OCI-LY1 (cell line): ENCODE results near the gene CYP51A1.

Source experiments
- H2AFZ ChIP-seq: fragments of 200-600 bp; sonication (generic), shearing (Covaris generic); 2 replicates; pipeline ENCODE4 v1.6.0; 2014; ENCODE audit warnings: antibody characterized with exemption, mild to moderate bottlenecking, low read length
- H3F3A ChIP-seq: fragments of 200-600 bp; sonication (generic), shearing (Covaris generic); 2 replicates; pipeline ENCODE4 v1.6.0; 2014; ENCODE audit warnings: mild to moderate bottlenecking, antibody characterized with exemption, low read length, moderate library complexity; ENCODE audit not compliant: insufficient read depth
- H3K27ac ChIP-seq: fragments of 200-600 bp; sonication (generic); 2 replicates; pipeline ENCODE4 v1.5.1; 2014; ENCODE audit warnings: low read length, mixed run types, mild to moderate bottlenecking, low read depth; ENCODE audit not compliant: poor library complexity, severe bottlenecking
- H3K27me3 ChIP-seq: fragments of 200-600 bp; sonication (generic); 2 replicates; pipeline ENCODE4 v1.6.0; 2014; ENCODE audit warnings: antibody characterized with exemption, mild to moderate bottlenecking, low read length, moderate library complexity; ENCODE audit not compliant: insufficient read depth
- H3K36me3 ChIP-seq: fragments of 200-600 bp; sonication (generic); 2 replicates; pipeline ENCODE4 v1.6.1; 2014; ENCODE audit warnings: mild to moderate bottlenecking, antibody characterized with exemption, low read length, moderate library complexity, mixed read lengths; ENCODE audit not compliant: insufficient read depth
- H3K4me1 ChIP-seq: fragments of 200-600 bp; sonication (generic); 2 replicates; pipeline ENCODE4 v1.5.1; 2014; ENCODE audit warnings: mild to moderate bottlenecking, low read length, moderate library complexity; ENCODE audit not compliant: insufficient read depth, severe bottlenecking
- H3K4me2 ChIP-seq: fragments of 200-600 bp; sonication (generic), shearing (Covaris generic); 2 replicates; pipeline ENCODE4 v1.6.1; 2014; ENCODE audit warnings: low read length
- H3K4me3 ChIP-seq: fragments of 200-600 bp; sonication (generic); 2 replicates; pipeline ENCODE4 v1.5.1; 2014; ENCODE audit warnings: low read length, low read depth, mild to moderate bottlenecking, mixed read lengths; ENCODE audit not compliant: poor library complexity, severe bottlenecking
- H3K79me2 ChIP-seq: fragments of 200-600 bp; shearing (Covaris generic); 2 replicates; pipeline ENCODE4 v1.6.1; 2016; ENCODE audit warnings: mixed run types, low read length, mixed read lengths; ENCODE audit not compliant: insufficient read depth
- H3K9ac ChIP-seq: fragments of 200-600 bp; sonication (generic), shearing (Covaris generic); 2 replicates; pipeline ENCODE4 v1.6.1; 2014; ENCODE audit warnings: mild to moderate bottlenecking, low read length, mixed read lengths
- H3K9me2 ChIP-seq: fragments of 200-600 bp; sonication (generic), shearing (Covaris generic); 2 replicates; pipeline ENCODE4 v1.6.1; 2014; ENCODE audit warnings: low read depth, mild to moderate bottlenecking, low read length, mixed read lengths
- H3K9me3 ChIP-seq: fragments of 200-600 bp; shearing (Covaris generic); 2 replicates; pipeline ENCODE4 v1.6.1; 2014; ENCODE audit warnings: low read length, mixed read lengths
- H4K20me1 ChIP-seq: fragments of 200-600 bp; sonication (generic), shearing (Covaris generic); 2 replicates; pipeline ENCODE4 v1.6.0; 2016; ENCODE audit warnings: mild to moderate bottlenecking, low read length; ENCODE audit not compliant: insufficient read depth
- CTCF ChIP-seq: fragments of 200-600 bp; sonication (generic), shearing (Covaris generic); IDR thresholded peaks from 2 replicates; pipeline ENCODE4 v1.5.1; 2017; ENCODE audit warnings: mild to moderate bottlenecking, antibody characterized with exemption, low read length, moderate library complexity, mixed read lengths
- EZH2 ChIP-seq: fragments of 200-600 bp; sonication (generic), shearing (Covaris generic); IDR thresholded peaks from 2 replicates; pipeline ENCODE4 v1.8.0; 2017; ENCODE audit warnings: borderline replicate concordance, mixed run types, mild to moderate bottlenecking, antibody characterized with exemption, low read length, moderate library complexity, mixed read lengths

The CYP51A1 gene

GRCh38 chr7:92071032-92071431 is 63.2 kb downstream of the CYP51A1 start:
- Histone ChIP-seq H3K27me3 (no peaks in the 10 kb centered on the region), H3K4me1 (no peaks in the 10 kb centered on the region), H3K9ac (no peak overlapping the region), H3K4me2 (no peak overlapping the region), H3F3A (no peaks in the 10 kb centered on the region), H3K27ac (no peak overlapping the region), H2AFZ (no peak overlapping the region), H3K9me3 (no peaks in the 10 kb centered on the region), H3K9me2 (no peaks in the 10 kb centered on the region), H3K36me3 (peaks cover 41% of the 10 kb centered on the region), H3K4me3 (no peak overlapping the region), H3K79me2 (no peaks in the 10 kb centered on the region), H4K20me1 (no peaks in the 10 kb centered on the region)
- TF ChIP-seq EZH2, result no peak
- no peak for TF ChIP-seq CTCF

- Histone ChIP-seq H3K36me3 (peaks cover 26% of the 10 kb centered on the region), H3K27ac (no peak overlapping the region), H3K9me2 (no peaks in the 10 kb centered on the region), H3K4me3 (no peak overlapping the region), H3K27me3 (no peaks in the 10 kb centered on the region), H2AFZ (no peak overlapping the region), H3F3A (no peaks in the 10 kb centered on the region), H3K4me1 (no peaks in the 10 kb centered on the region), H3K9me3 (no peaks in the 10 kb centered on the region), H3K79me2 (no peaks in the 10 kb centered on the region), H4K20me1 (no peaks in the 10 kb centered on the region), H3K4me2 (no peak overlapping the region), H3K9ac (no peak overlapping the region)
- TF ChIP-seq CTCF (no peak), EZH2 (no peak)
Measured at GRCh38 chr7:92064438-92065029, 69.7 kb downstream of the CYP51A1 start.
